NCI-H2171 treated with DMSO at 0.1 percent for 48 hours (cell line): ENCODE results near the gene LOC101059915.
"Not testable (repeated sequence)": the region's sequence is repeated elsewhere in the genome, so short reads cannot be mapped to it uniquely, and the experiment has no call there.

Experiments
- DNase-seq: peaks from one replicate; lab custom pipeline; 2025; lab: John Stamatoyannopoulos, UW

Gene LOC101059915

GRCh38 chrX:71640002-71640401, 27.3 kb upstream of the LOC101059915 start:
- no peak for DNase-seq

DNA sequence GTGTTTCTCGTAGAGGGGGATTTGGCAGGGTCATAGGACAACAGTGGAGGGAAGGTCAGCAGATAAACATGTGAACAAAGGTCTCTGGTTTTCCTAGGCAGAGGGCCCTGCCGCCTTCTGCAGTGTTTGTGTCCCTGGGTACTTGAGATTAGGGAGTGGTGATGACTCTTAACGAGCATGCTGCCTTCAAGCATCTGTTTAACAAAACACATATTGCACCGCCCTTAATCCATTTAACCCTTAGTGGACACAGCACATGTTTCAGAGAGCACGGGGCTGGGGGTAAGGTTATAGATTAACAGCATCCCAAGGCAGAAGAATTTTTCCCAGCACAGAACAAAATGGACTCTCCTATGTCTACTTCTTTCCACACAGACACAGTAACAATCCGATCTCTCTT, 22.9 kb upstream of the LOC101059915 start:
- DNase-seq, result not testable (repeated sequence)

DNA sequence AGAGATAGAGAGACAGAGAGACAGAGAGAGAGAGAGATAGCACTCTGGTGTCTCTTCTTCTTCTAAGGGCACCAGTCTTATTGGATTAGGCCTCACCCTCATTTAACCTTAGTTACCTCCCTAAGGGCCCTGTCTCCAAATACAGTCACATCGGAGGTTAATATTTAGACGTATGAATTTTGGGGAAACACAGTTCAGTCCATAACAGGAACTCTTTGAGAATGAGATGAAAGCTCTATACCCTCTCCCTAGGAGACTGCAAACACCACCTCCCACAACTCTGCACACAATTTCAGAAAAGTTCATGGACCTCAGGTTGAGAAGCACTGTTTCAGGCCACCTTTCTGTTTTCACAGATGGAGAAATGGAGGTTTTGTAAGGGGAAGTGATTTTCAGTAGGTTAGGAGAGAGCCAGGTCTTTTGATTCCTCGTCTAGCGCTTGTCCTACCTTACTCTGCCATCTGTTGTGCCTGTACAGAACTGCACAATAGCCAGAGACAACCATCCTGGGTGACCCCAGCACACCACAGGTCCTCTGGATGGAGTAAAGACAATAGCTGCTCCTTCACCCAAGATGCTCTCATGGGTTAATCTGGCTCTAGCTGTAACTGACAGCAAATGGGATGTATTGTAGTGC, 16.9 kb upstream of the LOC101059915 start:
- no peak for DNase-seq

DNA sequence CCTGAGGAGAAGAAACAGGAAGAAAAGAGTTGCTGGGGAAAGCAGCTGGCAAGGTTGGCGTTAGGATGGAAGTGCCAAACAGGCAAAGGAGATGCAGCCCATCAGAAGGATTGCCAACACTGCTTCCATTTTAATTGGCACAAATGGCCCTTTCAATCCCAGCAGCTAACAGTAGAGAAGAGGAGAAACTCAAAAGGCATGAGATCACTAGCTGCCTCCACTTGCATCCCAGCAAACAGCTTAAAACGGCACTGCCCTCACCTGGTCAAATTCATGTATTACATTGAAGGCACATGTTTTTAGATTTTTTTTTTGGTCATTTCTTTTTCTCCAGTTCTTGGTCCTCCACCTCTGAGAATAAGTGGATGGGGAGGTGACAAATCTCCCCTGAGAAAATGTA, 14.9 kb upstream of the LOC101059915 start:
- DNase-seq, result peak; percentile 24

DNA sequence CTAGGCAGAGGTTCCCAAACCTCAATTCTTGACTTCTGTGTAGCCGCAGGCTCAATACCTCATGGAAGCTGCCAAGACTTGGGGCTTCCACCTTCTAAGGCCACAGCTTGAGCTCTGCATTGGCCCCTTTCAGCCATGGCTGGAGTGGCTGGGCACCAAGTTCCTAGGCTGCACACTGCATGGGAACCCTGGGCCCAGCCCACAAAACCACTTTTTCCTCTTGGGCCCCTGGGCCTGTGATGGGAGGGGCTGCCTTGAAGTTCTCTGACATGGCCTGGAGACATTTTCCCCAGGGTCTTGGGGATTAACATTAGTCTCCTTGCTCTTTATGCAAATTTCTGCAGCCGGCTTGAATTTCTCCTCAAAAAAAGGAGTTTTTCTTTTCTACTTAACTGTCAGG, 14.0 kb upstream of the LOC101059915 start:
- no peak for DNase-seq

DNA sequence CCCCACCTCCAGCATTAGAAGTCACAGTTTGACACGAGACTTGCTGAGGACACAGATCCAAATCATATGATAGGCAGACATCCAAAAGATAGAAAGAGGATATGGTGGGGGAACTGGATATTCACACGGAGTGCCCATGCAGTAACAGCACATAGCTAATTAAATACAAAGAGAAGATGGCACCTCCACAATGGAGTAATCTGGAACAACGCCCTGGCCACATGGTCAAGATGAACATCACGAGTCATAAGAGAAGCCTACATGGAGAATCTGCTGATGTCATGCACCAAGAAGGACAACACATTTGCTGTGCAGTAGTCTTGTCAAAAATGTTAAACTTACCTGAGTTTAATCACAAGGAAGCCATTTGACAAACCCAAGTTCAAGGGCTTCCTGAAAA, 10.1 kb upstream of the LOC101059915 start:
- DNase-seq, result no peak

DNA sequence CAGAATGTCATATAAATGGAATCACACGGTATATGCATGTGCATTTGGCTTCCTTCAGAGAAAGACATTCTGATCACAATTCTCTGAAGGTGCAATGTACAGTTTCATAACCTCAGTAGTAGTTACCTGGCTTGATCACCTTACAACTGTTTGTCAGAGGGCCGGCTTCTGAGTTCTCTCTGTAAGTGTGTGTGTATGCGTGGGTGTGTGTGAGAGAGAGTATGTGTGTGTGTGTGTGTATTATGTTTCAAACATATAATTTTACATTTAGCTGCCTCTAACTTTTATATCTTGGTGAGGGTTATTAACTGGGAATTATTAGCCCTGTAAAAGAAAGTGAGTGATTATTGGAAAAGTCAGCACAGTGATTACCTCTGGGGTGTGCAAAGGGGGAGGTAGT, 8.0 kb upstream of the LOC101059915 start:
- DNase-seq, result no peak

- no peak for DNase-seq
Measured at GRCh38 chrX:71659959-71660358, 7.4 kb upstream of the LOC101059915 start.

DNA sequence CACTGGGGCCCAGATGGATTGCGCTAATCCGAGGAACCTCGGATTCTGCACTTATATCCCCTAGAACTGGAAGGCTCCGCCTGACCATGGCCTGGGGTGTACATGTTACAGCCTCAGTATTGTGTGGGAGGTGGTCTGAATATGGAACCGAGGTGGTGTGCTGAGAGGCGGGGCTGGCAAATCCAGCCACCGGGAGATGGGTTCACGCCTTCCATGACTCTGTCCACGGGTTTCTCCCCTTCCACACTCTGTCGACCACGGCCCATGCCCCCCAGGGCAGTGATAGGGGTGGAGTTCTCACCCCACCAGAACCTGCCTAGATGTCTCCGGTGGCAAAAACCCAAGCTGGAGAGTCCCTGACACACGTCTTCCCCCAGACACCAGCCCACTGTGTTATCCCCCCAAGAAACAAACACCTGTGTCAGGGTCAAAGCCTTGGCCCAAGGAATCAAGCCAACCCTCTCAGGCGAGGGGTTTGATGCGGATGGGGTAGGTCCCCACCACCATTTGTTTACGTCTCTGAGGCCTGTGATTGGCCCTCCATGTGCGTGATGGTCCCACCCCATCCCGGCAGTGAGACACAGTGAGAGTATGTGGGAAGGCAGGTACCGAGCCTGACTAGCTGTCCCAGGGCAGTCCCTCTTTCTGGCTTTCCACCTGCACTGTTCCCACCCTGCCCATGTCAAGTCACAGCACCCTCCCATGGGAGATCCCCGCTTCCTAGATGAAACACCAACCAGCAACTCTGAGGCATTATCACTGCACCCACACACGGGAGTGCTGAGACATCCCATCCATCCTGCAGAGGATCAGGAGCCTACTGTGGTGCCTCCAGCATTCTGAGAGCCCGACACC, 6.6 kb upstream of the LOC101059915 start:
- DNase-seq, result no peak

GRCh38 chrX:71661919-71662318, 5.4 kb upstream of the LOC101059915 start:
- DNase-seq, result no peak

DNA sequence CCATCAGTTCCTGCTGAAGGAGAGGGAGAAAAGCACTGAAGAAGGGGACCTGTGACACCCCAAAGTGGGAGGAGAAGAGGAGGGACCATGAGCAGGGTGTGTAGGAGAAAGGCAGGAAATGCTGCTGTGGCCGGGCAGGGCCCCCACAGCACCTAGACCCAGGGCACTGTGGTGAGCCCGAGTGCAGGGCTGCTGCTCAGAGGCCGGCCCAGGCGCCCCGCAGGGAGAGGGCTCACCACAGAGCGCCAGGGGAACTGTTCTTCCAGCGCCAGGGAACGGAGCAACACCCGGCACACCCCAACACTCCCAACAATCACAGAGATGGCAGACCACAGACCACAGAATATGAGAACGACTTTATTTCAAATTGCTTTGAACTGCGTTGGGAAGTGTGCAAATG, 4.7 kb upstream of the LOC101059915 start:
- DNase-seq, result not testable (repeated sequence)

GRCh38 chrX:71663238-71663637, 4.1 kb upstream of the LOC101059915 start:
- DNase-seq, result not testable (repeated sequence)

DNA sequence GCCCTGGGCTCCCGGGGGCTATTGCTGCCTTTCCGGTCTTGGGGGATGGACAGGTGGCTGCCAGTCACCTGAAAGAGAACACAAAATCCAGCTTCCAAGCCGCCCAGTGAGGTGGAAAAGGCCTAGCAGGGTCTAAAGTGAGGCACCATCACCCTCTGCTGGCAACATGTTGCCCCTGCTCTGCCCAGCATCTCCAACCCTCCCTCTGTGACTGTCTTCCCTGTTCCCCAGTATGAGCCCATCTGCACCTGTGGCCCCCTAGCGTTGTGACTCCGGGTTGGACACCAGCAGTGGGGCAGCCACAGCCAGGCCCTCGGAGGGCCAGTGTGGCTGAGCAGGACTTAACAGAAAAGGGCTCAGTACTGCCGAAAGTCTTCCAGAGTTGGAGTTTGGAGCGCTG, 3.1 kb upstream of the LOC101059915 start:
- peak; percentile 26 for DNase-seq

DNA sequence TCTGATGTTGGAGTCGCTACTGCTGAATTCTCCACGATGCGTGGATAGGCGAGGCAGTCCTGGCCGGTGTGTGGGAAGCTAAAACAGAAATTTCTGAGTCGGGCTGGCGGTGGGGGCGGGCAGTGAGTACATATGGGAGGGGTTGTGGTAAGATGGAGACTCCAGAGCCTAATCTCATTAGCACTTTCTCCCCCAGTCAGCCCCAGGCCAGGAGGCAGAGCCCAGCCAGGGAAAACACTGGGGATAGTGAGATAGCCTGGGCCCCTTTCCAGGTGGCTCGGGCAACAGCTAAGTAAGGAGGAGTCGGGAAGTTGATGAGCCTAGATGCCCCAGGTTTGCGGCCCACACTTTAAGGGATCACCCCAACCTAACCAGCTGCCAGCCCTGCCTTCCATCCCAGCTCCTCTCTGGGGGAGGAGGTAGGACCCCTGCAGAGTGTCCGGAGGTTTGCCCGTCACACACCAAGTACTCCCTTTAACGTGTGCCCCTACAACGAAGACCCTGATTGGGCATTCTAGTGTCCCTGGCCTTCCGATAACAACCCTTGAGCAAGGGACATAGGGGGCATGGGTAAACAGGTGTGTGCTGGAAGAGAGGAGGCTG, 2.4 kb upstream of the LOC101059915 start:
- no peak for DNase-seq

- DNase-seq, result no peak
Measured at GRCh38 chrX:71665747-71666146, 1.6 kb upstream of the LOC101059915 start.

GRCh38 chrX:71666240-71667223, 814 bp upstream of the LOC101059915 start:
- no peak for DNase-seq

DNA sequence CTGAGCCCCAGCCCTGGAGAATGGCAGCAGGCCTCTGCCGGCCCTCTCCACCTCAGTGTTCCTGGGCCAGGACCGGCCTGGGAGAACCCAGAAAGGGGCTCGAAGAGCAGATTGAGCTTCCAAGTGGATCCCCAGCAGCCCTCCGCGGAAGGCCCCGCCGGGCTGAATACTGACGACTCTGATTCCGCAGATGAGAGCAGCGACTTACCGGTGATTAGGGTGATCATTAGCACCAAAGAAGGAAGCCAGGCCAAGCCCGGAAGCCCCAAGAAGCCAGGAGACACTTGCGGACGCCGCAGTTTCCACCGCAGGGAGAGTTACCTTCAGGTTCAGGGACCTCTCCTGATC, 876 bp downstream of the LOC101059915 start:
- no peak for DNase-seq

GRCh38 chrX:71669492-71669891, 2.1 kb downstream of the LOC101059915 start:
- DNase-seq, result no peak

DNA sequence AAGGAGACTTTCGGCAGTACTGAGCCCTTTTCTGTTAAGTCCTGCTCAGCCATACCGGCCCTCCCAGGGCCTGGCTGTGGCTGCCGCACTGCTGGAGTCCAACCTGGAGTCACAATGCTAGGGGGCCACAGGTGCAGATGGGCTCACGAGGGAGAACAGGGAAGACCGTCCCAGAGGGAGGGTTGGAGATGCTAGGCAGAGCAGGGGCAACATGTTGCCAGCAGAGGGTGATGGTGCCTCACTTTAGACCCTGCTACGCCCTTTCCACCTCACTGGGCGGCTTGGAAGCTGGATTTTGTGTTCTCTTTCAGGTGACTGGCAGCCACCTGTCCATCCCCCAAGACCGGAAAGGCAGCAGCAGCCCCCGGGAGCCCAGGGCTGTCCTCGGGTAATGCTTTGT, 2.6 kb downstream of the LOC101059915 start:
- DNase-seq, result peak; percentile 36

DNA sequence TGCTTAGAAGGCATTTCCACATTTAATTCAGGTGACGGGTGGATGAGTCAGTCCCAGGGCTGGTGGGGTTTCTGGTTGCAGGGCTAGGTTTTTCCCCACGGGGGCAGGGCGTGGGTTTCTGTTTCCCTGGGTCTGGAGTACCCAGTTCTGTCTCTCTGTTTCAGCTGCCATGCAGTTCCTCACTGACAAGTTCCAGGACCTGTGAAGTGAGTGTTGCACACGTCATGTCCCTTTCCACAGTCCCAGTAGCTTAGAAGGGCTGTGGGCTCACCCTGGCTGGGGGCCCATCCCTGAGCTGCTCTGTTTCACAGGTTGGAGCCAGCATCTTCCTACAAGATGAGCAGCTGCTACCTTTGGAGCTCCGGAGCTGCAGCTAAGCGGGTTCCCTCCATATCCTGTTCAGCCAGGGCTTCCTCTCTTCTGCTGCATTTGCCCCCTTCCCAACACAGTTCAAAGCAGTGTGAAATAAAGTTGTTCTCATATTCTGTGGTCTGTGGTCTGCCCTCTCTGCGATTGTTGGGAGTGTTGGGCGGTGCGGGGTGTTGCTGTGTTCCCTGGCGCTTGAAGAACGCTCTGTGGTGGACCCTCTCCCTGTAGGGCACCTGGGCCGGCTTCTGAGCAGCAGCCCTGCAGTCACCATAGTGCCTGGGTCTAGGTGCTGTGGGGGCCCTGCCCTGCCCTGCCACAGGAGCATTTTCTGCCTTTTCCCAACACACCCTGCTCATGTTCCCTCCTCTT, 3.9 kb downstream of the LOC101059915 start:
- no peak for DNase-seq

DNA sequence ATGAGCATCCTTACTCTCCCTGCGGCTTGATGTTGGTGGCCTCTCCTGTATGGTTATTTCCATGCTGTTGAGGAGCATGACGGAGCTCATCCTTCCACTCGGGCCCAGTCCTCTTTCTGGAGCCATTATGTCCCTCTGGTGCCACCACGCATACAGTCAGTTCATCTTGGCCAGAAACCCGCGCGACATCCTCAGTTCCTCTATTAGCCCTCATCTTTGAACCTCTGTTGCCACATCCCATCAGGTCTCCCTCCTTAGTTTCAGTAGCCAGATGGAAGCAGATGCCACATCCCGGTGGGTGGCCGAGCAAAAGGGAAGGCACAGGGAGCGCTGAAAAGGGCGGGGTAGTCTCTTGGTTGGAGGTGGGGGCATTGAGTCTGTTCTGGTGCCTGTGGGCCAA, 4.6 kb downstream of the LOC101059915 start:
- DNase-seq, result no peak
